GM23248 (cell line): Measurements from ENCODE around the gene PCBP3. TPM values are rescaled to one million over a fixed set of nuclear protein-coding genes. Genes with fewer than 3 reads are reported as not detected.

ENCODE experiments used
- DNase-seq: peaks from one replicate; pipeline ENCODE4 v3.0.0-alpha.2; 2015
- H2AFZ ChIP-seq: fragments of 200-600 bp; sonication (generic); 2 replicates; pipeline ENCODE4 v1.6.1; 2016; ENCODE audit warnings: antibody characterized with exemption
- H3F3A ChIP-seq: fragments of 200-600 bp; sonication (generic); 2 replicates; pipeline ENCODE4 v1.6.1; 2016; ENCODE audit warnings: mild to moderate bottlenecking, antibody characterized with exemption, mixed run types; ENCODE audit not compliant: insufficient read depth
- H3K27ac ChIP-seq: fragments of 200-600 bp; sonication (generic); 2 replicates; pipeline ENCODE4 v1.5.1; 2016; ENCODE audit warnings: mild to moderate bottlenecking
- H3K27me3 ChIP-seq: fragments of 200-600 bp; sonication (generic); replicated peaks from 2 replicates; pipeline ENCODE4 v1.6.1; 2016; ENCODE audit warnings: mild to moderate bottlenecking; ENCODE audit not compliant: insufficient read depth
- H3K36me3 ChIP-seq: fragments of 200-600 bp; sonication (generic); 2 replicates; pipeline ENCODE4 v1.6.1; 2016; ENCODE audit warnings: low read depth, mild to moderate bottlenecking
- H3K4me1 ChIP-seq: fragments of 200-600 bp; sonication (generic); 2 replicates; pipeline ENCODE4 v1.6.1; 2016; ENCODE audit warnings: mild to moderate bottlenecking; ENCODE audit not compliant: insufficient read depth
- H3K4me2 ChIP-seq: fragments of 200-600 bp; sonication (generic); one replicate; pipeline ENCODE4 v1.6.1; 2016; ENCODE audit warnings: mild to moderate bottlenecking; ENCODE audit not compliant: unreplicated experiment
- H3K4me3 ChIP-seq: fragments of 200-600 bp; sonication (generic); 2 replicates; pipeline ENCODE4 v1.5.1; 2016; ENCODE audit warnings: mild to moderate bottlenecking
- H3K79me2 ChIP-seq: fragments of 200-600 bp; sonication (generic); 2 replicates; pipeline ENCODE4 v1.6.1; 2016; ENCODE audit warnings: mild to moderate bottlenecking; ENCODE audit not compliant: insufficient read depth
- H3K9ac ChIP-seq: fragments of 200-600 bp; sonication (generic); 2 replicates; pipeline ENCODE4 v1.6.1; 2016; ENCODE audit warnings: mild to moderate bottlenecking
- H3K9me2 ChIP-seq: fragments of 200-600 bp; sonication (generic); 2 replicates; pipeline ENCODE4 v1.6.1; 2016; ENCODE audit warnings: mixed run types, mild to moderate bottlenecking, moderate library complexity; ENCODE audit not compliant: insufficient read depth
- H3K9me3 ChIP-seq: fragments of 200-600 bp; sonication (generic); one replicate; pipeline ENCODE4 v1.6.1; 2017; ENCODE audit warnings: low read depth
- H4K20me1 ChIP-seq: fragments of 200-600 bp; sonication (generic); 2 replicates; pipeline ENCODE4 v1.6.0; 2016; ENCODE audit not compliant: insufficient read depth
- EZH2 ChIP-seq: fragments of 200-600 bp; sonication (generic); IDR thresholded peaks from 2 replicates; pipeline ENCODE4 v1.6.1; 2018; ENCODE audit warnings: antibody characterized with exemption, mild to moderate bottlenecking; ENCODE audit not compliant: insufficient read depth, poor library complexity, severe bottlenecking
- EZH2phosphoT487 ChIP-seq: fragments of 200-600 bp; sonication (generic); IDR thresholded peaks from 2 replicates; pipeline ENCODE4 v1.6.1; 2018; ENCODE audit warnings: antibody characterized with exemption, moderate library complexity, mild to moderate bottlenecking, low read depth; ENCODE audit not compliant: insufficient read depth
- WGBS, 2 experiments: methylation state at CpG; one replicate each; pipeline ENCODE4 v1.1.6; 2015 to 2017; ENCODE audit warnings: low lambda C conversion rate in 2 of 2, low coverage in 1 of 2; ENCODE audit errors: missing lambda C conversion rate in 2 of 2; 5-methylcytosine and 5-hydroxymethylcytosine counted together
- in situ Hi-C: fragments of 300-500 bp; cut with MboI; formaldehyde crosslinking; loops from 2 replicates; pipeline ENCODE4 v1.15.0; 2020
- polyA plus RNA-seq: library from polyadenylated mRNA; unstranded; fragments of >200 nt; fragmentation: Nextera tagmentation; extraction: Ambion mirVana; gene quantifications from 2 replicates; pipeline ENCODE4 v1.2.1, GENCODE V29; 2016
- total RNA-seq: library from RNA; depleted of rRNA; stranded (reverse); fragments of >200 nt; shearing (Covaris generic); gene quantifications from 2 replicates; pipeline ENCODE4 v1.2.3, GENCODE V29; 2014

PCBP3 gene
- total and polyA plus RNA-seq, 2 experiments from 2014 or later, result 0.32 to 1.3 TPM

DNA sequence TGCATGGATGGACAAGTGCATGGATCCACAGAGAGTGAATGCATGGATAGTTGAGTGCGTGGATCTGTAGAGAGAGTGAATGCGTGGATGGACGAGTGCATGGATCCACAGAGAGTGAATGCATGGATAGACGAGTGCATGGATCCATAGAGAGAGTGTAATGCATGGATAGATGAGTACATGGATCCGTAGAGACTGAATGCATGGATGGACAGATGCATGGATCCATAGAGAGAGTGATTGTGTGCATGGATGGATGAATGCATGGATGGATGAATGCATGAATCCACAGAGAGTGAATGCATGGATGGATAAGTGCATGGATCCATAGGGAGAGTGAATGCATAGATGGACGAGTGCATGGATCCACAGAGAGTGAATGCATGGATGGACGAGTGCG lies 153.8 kb downstream of the PCBP3 start:
- H3K4me3 ChIP-seq, result no peak overlapping the region
- TF ChIP-seq EZH2phosphoT487 (no peak), EZH2 (no peak)

DNA sequence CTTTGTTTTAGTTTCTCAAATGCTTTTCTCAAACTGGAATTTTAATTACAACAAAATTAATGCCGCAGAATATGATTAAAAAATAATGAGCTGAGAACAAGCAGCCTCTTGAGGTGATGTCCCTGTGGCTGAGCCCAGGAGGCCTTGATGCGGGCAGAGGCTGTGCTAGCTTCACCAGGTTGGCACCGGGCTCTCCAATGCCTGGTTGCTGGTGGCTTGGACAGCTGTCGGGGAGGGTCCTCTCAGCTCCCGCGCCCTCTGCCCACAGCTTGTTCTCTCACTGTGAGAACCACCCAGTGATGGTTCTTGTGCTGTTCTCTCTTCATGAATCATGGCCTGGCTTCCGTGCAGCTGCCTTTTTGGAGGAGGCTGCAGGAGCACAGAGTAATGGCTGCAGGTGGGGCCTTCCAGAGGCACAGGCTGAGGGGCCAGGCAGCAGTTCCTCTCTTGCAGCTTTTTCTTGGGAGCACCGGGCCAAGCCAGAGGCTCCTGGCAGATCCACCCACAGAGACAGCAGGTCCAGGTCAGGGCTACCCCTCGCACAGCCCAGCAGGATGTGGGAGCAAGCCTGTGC lies 156.3 kb downstream of the PCBP3 start:
- H3K4me3 ChIP-seq, result no peak overlapping the region
- no peaks in the 10 kb centered on the region for H4K20me1 ChIP-seq
- no peak overlapping the region for H3K27ac ChIP-seq
- 0 out of 2 replicates have a peak, but pooled peaks cover 5% of the 10 kb centered on the region for H3K27me3 ChIP-seq
- H3K4me1 ChIP-seq, result no peaks in the 10 kb centered on the region
- H3K79me2 ChIP-seq, result no peaks in the 10 kb centered on the region
- no peak for TF ChIP-seq EZH2phosphoT487
- TF ChIP-seq EZH2, result no peak
- no peak overlapping the region for H2AFZ ChIP-seq
- no peaks in the 10 kb centered on the region for H3K9me3 ChIP-seq
- no peaks in the 10 kb centered on the region for H3K36me3 ChIP-seq
- no peaks in the 10 kb centered on the region for H3K9me2 ChIP-seq
- in situ Hi-C loops, result no loop called here
- 53 to 57% methylated on average over 8 to 9 of the region's 9 CpGs for WGBS, 2 experiments
- no peaks in the 10 kb centered on the region for H3F3A ChIP-seq
- H3K4me2 ChIP-seq, result no peak overlapping the region
- H3K9ac ChIP-seq, result no peak overlapping the region
- no peak for DNase-seq

More for the DNA sequence above, 153.8 kb downstream of the PCBP3 start:
- H3K4me2 ChIP-seq, result no peak overlapping the region
- H3K27me3 ChIP-seq, result 0 out of 2 replicates have a peak, but pooled peaks cover 5% of the 10 kb centered on the region
- no peaks in the 10 kb centered on the region for H3K9me2 ChIP-seq
- no peak overlapping the region for H3K27ac ChIP-seq
- no peaks in the 10 kb centered on the region for H3K79me2 ChIP-seq
- WGBS, 2 experiments, result 39 to 46% methylated on average over 8 of the region's 8 CpGs
- no peaks in the 10 kb centered on the region for H4K20me1 ChIP-seq
- H3K9me3 ChIP-seq, result no peaks in the 10 kb centered on the region
- no peaks in the 10 kb centered on the region for H3F3A ChIP-seq
- H3K36me3 ChIP-seq, result no peaks in the 10 kb centered on the region
- DNase-seq, result no peak
- no peaks in the 10 kb centered on the region for H3K4me1 ChIP-seq
- no peak overlapping the region for H3K9ac ChIP-seq
- in situ Hi-C loops, result no loop called here
- no peak overlapping the region for H2AFZ ChIP-seq

DNA sequence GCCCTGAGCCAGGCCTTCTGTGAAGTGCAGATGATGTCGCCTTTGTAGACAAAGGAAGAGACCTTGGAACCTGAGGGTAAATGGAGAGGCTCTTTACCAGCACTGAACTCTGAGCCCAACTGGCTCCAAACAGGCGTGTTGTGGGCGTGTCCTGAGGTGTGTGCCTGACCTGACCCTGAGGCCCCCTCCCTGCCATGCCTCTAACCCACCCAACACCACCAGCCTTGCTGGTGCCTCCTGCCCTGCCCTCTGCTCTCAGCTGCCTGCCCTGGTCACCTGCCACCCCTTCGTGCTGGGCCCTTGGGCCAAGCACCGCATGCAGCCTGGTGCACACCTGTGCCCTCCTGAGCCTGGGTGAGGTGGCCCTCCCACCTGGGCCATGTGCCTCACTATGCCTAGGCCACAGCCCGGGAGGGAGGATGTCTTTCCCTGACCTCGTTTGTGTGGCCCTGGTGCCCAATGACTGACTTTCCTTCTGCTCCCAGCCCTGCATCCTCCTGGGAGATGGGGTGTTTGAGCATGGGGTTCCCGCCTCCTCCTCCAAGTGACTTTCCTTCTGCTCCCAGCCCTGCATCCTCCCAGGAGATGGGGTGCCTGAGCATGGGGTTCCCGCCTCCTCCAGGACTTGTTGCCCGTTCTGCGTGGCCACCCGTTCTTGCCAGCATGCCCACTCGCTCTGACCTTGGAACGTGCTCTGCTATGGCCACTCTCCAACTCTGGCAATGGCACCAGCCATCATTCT lies 157.0 kb downstream of the PCBP3 start:
- TF ChIP-seq EZH2, result no peak
- no peak for TF ChIP-seq EZH2phosphoT487
- 62 to 69% methylated on average over 13 to 14 of the region's 14 CpGs for WGBS, 2 experiments
- Histone ChIP-seq H3K9ac (no peak overlapping the region), H3K79me2 (no peaks in the 10 kb centered on the region), H3K27me3 (no peaks in the 10 kb centered on the region), H3K36me3 (no peaks in the 10 kb centered on the region), H3K27ac (no peak overlapping the region), H3K9me3 (no peaks in the 10 kb centered on the region), H3K9me2 (no peaks in the 10 kb centered on the region), H4K20me1 (no peaks in the 10 kb centered on the region), H2AFZ (no peak overlapping the region), H3K4me1 (no peaks in the 10 kb centered on the region), H3K4me3 (no peak overlapping the region), H3K4me2 (no peak overlapping the region), H3F3A (no peaks in the 10 kb centered on the region)
- in situ Hi-C loops, result no loop called here
- no peak for DNase-seq

DNA sequence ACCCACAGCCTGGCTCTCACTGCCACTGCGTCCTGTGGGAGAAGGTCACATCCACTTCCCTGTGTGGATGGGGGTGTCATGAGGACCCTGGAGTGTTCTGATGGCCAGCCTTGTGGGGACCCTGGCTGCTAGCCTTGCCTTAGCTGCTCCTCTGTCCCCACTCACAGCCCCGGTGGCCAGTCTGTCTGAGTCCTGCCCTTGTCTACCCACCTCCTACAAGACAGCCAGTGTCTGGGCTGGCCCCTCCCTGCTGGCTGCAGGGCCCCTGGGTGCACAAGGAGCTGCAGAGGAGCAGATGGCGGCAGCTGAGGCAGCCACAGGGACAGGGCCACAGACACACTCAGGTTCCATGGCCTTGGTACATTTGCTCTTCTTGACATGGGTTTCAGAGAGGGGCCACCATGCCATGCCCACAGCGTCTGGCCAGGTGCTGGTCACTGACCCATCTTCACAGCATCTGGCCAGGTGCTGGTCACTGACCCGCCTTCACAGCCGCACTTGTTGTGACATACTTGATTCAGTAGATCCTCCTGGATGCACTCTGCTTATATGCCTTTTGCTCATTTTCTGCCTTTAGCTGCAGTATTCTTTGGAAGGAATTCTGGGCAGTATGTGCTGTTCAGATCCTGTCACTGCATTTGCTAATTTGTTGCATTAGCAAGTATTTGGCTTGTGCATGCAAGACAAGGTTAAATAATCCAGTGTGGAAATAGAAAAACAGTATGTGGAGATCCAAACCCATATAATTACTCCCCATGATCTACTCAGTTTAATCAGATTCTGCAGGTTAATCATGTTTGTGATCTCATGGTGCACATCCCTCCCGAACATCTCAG lies 157.8 kb downstream of the PCBP3 start:
- Histone ChIP-seq H3K4me2 (no peak overlapping the region), H3K9me3 (no peaks in the 10 kb centered on the region), H3K36me3 (no peaks in the 10 kb centered on the region), H3K79me2 (no peaks in the 10 kb centered on the region), H3K9me2 (no peaks in the 10 kb centered on the region), H3F3A (no peaks in the 10 kb centered on the region), H3K27me3 (no peaks in the 10 kb centered on the region), H2AFZ (no peak overlapping the region), H4K20me1 (no peaks in the 10 kb centered on the region), H3K27ac (no peak overlapping the region), H3K4me1 (no peaks in the 10 kb centered on the region), H3K4me3 (no peak overlapping the region), H3K9ac (no peak overlapping the region)
- no peak for TF ChIP-seq EZH2phosphoT487
- TF ChIP-seq EZH2, result no peak
- 79 to 83% methylated on average over 7 of the region's 7 CpGs for WGBS, 2 experiments
- in situ Hi-C loops, result no loop called here
- DNase-seq, result no peak
